GM21723 (cell line): ENCODE results near the gene ENOX1.
"Not testable (repeated sequence)": the region's sequence is repeated elsewhere in the genome, so short reads cannot be mapped to it uniquely, and the experiment has no call there.

Source experiments
- ATAC-seq: cut with Tn5 transposase; IDR thresholded peaks from one replicate; pipeline ENCODE4 v1.9.1; 2021; ENCODE audit warnings: mild to moderate bottlenecking, moderate library complexity; ENCODE audit not compliant: unreplicated experiment

ENOX1 gene

GRCh38 chr13:43441464-43441863 is 345.3 kb downstream of the ENOX1 start:
- ATAC-seq, result no peak

- no peak for ATAC-seq
Measured at GRCh38 chr13:43434191-43434590, 352.6 kb downstream of the ENOX1 start.

DNA sequence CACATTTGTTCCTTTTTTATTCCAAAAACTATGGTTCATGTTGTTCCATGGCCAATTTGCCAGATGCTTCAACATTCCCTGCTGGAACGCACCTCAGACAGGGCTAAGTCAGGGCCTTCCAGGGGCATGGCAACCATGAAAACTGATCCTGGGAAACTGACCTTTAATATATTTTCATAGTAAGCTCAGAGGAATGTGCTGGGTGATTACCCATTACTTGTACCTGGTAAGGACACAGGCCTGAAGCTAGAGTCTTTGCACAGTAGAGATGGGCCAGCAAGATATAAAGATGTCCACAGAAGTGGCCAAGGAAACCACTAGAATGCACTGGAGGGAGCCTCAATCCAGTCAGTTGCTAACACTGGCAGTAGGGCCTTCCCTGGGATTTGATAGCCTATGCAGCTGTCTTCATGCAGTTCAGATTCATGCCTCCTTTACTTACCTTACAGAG is 353.1 kb downstream of the ENOX1 start:
- ATAC-seq, result no peak

DNA sequence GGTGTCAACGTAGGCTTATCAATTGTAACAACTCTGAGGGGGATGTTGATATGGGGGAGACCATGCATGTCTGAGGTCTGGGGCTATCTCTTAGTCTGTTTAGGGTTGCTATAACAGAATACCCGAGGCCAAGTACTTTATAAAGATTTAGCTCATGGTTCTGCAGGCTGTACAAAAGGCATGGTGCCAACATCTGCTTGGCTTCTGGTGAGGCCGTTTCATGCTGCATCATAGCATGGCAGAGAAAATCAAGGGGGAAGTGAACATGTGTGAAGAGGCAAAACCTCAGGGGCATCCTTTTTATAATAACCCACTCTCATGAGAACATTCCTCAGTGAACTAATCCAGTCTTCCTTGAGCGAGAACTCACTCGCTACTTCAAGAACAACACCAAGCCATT is 353.8 kb downstream of the ENOX1 start:
- no peak for ATAC-seq

- no peak for ATAC-seq
Measured at GRCh38 chr13:43431841-43432240, 354.9 kb downstream of the ENOX1 start.

- no peak for ATAC-seq
Measured at GRCh38 chr13:43431290-43431716, 355.5 kb downstream of the ENOX1 start.

DNA sequence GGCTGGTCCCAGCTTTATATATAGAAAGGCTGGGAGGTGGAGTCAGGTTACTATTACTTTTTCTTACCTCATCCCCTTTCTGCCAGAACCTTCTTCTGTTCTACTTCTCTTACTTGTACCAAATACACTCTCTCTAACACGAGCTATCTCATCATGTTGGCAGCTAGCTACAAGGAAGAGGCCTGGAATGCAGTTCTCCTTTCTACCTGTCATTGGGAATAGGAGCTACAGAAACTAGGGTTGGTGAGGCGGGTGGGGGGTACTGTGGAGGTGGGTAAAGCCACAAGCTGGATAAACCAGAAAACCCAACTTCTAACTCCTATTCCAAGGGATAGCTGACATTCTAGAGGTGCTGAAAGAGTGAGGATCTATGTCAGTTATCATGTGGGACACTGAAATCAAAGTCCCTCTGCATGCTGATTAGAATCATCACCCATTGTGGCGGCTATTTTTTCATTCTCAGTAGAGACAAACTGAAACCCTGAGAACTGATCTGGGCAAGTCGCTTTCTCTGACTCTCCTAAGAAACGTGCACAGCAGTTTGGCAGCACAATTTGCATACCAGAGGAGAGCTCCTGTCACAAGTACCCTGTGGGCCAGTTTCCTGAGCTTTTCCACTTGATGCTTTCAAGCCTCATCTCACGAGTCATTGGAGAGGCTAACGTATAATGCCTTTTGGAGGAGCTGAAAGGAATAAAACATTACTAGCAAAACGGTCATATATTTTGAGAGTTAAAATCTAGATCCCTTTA is 358.1 kb downstream of the ENOX1 start:
- ATAC-seq, result no peak

GRCh38 chr13:43426355-43426754 is 360.4 kb downstream of the ENOX1 start:
- ATAC-seq, result no peak

- ATAC-seq, result no peak
Measured at GRCh38 chr13:43425234-43425633, 361.5 kb downstream of the ENOX1 start.

GRCh38 chr13:43424412-43424811 is 362.4 kb downstream of the ENOX1 start:
- no peak for ATAC-seq

DNA sequence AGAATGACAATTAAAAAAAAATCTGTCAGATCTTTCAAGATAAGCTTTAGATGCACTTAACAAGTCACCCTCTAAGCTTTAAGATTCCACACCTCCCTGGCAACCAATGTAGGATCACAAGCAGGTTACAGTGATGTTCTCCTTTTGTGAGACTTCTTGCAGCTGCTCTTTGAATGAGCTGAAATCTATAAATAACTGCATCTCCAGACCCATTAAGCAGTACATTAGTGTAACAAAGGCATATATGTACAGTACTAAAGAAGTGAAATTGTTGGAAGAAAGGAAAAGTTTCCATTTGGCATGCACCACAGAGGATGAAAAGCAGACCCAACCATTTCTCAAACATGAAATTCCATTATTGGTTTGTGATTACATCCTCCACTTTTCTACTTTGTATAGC is 364.7 kb downstream of the ENOX1 start:
- ATAC-seq, result no peak

DNA sequence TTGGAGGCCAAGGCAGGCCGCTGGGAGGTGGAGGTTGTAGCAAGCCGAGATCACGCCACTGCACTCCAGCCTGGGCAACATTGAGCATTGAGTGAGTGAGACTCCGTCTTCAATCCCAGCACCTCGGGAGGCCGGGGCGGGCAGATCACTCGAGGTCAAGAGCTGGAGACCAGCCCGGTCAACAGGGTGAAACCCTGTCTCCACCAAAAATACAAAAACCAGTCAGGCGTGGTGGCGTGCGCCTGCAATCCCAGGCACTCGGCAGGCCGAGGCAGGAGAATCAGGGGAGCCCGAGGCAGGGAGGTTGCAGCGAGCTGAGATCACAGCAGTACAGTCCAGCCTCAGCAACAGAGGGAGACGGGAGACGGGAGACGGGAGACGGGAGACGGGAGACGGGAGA is 369.9 kb downstream of the ENOX1 start:
- ATAC-seq, result not testable (repeated sequence)

- not testable (repeated sequence) for ATAC-seq
Measured at GRCh38 chr13:43416408-43416807, 370.4 kb downstream of the ENOX1 start.

- ATAC-seq, result not testable (repeated sequence)
Measured at GRCh38 chr13:43415903-43416391, 370.8 kb downstream of the ENOX1 start.

- no peak for ATAC-seq
Measured at GRCh38 chr13:43414111-43414510, 372.7 kb downstream of the ENOX1 start.

GRCh38 chr13:43411741-43412140 is 375.0 kb downstream of the ENOX1 start:
- no peak for ATAC-seq

GRCh38 chr13:43411211-43411610 is 375.6 kb downstream of the ENOX1 start:
- ATAC-seq, result no peak

DNA sequence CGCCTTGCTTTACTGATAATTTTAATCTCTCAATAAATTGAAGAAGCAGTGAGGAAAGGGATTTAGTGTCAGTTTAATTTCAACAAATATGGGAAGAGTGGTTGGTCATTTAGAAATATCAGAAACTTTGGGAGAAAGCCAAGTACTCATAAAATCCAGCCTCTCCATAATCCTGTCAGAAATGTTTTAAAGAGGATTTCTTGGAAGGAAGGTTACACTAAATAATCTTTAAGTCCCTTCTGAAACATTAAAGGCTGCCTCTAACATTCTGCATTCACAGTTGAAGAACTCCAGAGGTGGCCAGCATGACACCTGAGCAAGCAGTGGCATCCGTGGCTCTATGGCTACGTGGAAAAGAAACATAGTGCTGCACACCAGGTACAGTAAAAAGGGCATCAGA is 378.5 kb downstream of the ENOX1 start:
- ATAC-seq, result no peak

GRCh38 chr13:43407023-43407581 is 379.7 kb downstream of the ENOX1 start:
- no peak for ATAC-seq

DNA sequence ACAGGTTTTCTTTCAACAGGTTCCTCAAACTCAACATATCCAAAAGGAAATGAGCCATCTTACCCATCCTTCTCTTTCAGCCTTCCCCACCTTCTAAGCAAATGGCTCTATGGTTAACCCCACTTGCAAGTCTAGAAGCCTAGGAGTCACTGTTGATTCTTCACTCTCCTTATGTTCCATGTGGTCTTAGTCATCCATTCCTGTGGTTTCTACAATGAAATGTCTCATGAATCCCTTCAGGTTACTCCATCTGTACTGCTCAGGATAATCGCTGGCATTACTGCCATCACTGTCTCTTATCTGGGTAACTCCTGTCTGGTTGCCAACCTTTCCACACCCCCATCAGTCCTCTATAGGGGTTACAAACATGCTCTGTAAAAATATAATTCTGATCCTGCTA is 381.3 kb downstream of the ENOX1 start:
- no peak for ATAC-seq

- ATAC-seq, result no peak
Measured at GRCh38 chr13:43402380-43402779, 384.4 kb downstream of the ENOX1 start.

DNA sequence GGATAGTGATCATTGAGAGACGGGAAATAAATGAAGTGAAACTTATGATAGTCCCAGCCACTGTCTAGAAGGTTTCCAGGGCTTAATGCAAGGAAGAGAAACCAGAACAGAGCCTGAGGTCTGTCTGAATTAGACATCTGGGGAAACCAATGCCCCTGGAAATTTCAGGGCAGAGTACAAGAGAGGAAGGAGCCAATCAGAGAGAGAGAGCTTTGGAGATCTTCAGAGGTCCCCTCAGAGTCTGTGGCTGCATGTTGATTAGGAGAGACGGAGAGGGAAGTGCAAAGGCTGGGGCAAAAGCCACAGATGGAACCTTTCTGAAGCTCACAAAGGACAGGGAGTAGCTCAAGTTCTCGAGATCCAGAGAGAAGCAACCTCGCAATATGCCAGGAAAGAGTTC is 385.4 kb downstream of the ENOX1 start:
- ATAC-seq, result no peak
